ENCODE results near the gene RC3H2.
"Not testable (repeated sequence)": the region's sequence is repeated elsewhere in the genome, so short reads cannot be mapped to it uniquely, and the experiment has no call there.

RC3H2 gene

DNA sequence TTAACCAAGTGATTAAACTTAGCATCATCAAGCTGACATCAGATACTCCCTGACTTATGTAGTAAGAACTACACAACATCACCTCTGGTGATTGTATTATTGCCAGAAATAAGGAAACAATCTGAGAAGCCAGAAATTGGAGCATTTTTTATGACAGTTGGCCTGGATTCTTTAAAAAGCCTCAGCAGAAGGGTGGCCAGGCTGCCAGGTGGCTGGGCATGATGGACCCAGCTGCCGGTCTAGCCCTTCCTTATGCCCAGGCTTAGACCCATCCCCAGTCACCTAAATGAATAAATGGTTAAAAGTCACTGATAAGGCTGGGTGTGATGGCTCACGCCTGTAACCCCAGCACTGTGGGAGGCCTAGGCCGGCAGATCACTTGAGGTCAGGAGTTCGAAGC is 92.4 kb downstream of the RC3H2 start:
- peaks cover 3 to 6% of the 10 kb centered on the region in 2 donors for H3K4me1 ChIP-seq (ENCODE audit: control insufficient read depth in 1 of 2, insufficient read depth in 2 of 2, low read length in 2 of 2)
- H3K27me3 ChIP-seq (ENCODE audit: control insufficient read depth in 1 of 2, insufficient read depth in 2 of 2, low read length in 2 of 2) = no peaks in the 10 kb centered on the region
- H3K27ac ChIP-seq (ENCODE audit: low read depth, low read length) = no peak overlapping the region

DNA sequence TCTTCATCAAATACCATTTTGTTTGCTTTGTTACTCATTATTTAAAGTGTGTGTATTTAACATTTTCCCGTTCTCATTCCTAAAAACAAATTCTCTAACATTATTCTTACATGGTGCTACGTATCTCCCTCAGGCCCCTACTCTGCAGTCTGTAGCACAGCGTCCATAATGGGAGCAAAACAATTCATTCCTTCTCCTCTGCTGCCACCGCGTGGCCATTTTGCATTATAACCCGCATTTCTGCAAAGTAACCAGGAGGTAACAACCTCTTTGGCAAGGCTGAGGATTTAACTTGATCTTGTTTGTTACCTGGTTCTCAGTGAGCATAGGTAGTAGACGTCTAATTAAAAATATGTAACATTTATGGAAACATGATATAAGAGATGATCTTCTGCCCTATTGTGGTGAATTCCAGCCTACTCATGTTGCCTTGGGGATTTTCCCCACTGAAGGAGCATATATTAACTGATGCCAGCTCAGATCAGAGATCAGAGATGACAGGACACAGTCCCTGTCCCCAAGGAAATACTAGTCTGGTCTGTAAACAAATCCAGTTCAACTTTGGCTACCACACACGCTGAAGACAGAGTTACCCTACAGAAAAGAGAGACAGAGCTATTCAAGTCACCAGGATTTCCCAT is 94.7 kb downstream of the RC3H2 start:
- Histone ChIP-seq H3K9ac (ENCODE audit: low read depth in 1 of 2, low read length in 2 of 2) (no peak overlapping the region), H3K27me3 (ENCODE audit: control insufficient read depth in 1 of 2, insufficient read depth in 2 of 2, low read length in 2 of 2) (no peaks in the 10 kb centered on the region), H3K4me3 (ENCODE audit: low read depth in 1 of 2, low read length in 2 of 2) (no peak overlapping the region), H3K4me1 (ENCODE audit: control insufficient read depth in 1 of 2, insufficient read depth in 2 of 2, low read length in 2 of 2) (peaks cover 3 to 6% of the 10 kb centered on the region in 2 donors), H3K9me3 (ENCODE audit: control insufficient read depth in 1 of 2, low read length in 2 of 2) (no peaks in the 10 kb centered on the region), H3K36me3 (ENCODE audit: control insufficient read depth in 1 of 2, insufficient read depth in 2 of 2, low read length in 2 of 2) (no peaks in the 10 kb centered on the region), H3K27ac (ENCODE audit: low read depth, low read length) (no peak overlapping the region)

More for the DNA sequence above, 92.4 kb downstream of the RC3H2 start:
- Histone ChIP-seq H3K36me3 (ENCODE audit: control insufficient read depth in 1 of 2, insufficient read depth in 2 of 2, low read length in 2 of 2) (peaks cover 0 to 3% of the 10 kb centered on the region in 2 donors), H3K4me3 (ENCODE audit: low read depth in 1 of 2, low read length in 2 of 2) (no peak overlapping the region), H3K9ac (ENCODE audit: low read depth in 1 of 2, low read length in 2 of 2) (no peak overlapping the region), H3K9me3 (ENCODE audit: control insufficient read depth in 1 of 2, low read length in 2 of 2) (no peaks in the 10 kb centered on the region)

GRCh38 chr9:122809261-122809660 is 95.9 kb downstream of the RC3H2 start:
- not testable (repeated sequence) for H3K4me1 ChIP-seq (ENCODE audit: control insufficient read depth in 1 of 2, insufficient read depth in 2 of 2, low read length in 2 of 2); H3K36me3 ChIP-seq (ENCODE audit: control insufficient read depth in 1 of 2, insufficient read depth in 2 of 2, low read length in 2 of 2)

DNA sequence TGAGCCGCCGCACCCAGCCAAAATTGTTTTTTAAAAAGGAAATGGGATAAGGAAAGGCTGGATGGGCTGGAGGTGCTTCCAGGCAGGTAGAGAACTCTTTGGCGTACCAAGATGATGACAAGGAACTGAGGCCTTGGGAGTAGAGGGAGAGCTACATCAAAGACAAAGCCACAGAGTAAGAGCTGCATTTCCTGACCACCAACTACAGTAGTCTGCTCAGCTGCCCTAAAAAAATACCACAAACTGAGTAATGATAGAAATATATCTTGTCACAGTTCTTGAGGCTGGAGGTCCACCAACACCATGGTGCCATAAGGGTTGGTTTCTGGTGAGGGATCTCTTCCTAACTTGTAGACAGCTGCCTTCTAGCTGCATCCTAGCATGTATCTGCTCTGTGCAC is 97.0 kb downstream of the RC3H2 start:
- no peak overlapping the region for H3K4me3 ChIP-seq (ENCODE audit: low read depth in 1 of 2, low read length in 2 of 2)
- no peaks in the 10 kb centered on the region for H3K27me3 ChIP-seq (ENCODE audit: control insufficient read depth in 1 of 2, insufficient read depth in 2 of 2, low read length in 2 of 2)
- H3K27ac ChIP-seq (ENCODE audit: low read depth, low read length) = no peak overlapping the region
- H3K9me3 ChIP-seq (ENCODE audit: control insufficient read depth in 1 of 2, low read length in 2 of 2) = no peaks in the 10 kb centered on the region
- no peaks in the 10 kb centered on the region for H3K36me3 ChIP-seq (ENCODE audit: control insufficient read depth in 1 of 2, insufficient read depth in 2 of 2, low read length in 2 of 2)
- peaks cover 3 to 6% of the 10 kb centered on the region in 2 donors for H3K4me1 ChIP-seq (ENCODE audit: control insufficient read depth in 1 of 2, insufficient read depth in 2 of 2, low read length in 2 of 2)
- H3K9ac ChIP-seq (ENCODE audit: low read depth in 1 of 2, low read length in 2 of 2) = no peak overlapping the region

More at GRCh38 chr9:122809261-122809660, 95.9 kb downstream of the RC3H2 start:
- H3K9me3 ChIP-seq (ENCODE audit: control insufficient read depth in 1 of 2, low read length in 2 of 2); H3K4me3 ChIP-seq (ENCODE audit: low read depth in 1 of 2, low read length in 2 of 2); H3K9ac ChIP-seq (ENCODE audit: low read depth in 1 of 2, low read length in 2 of 2); H3K27me3 ChIP-seq (ENCODE audit: control insufficient read depth in 1 of 2, insufficient read depth in 2 of 2, low read length in 2 of 2); H3K27ac ChIP-seq (ENCODE audit: low read depth, low read length): not testable (repeated sequence)

- no peaks in the 10 kb centered on the region for H3K9me3 ChIP-seq (ENCODE audit: control insufficient read depth in 1 of 2, low read length in 2 of 2)
- H3K4me3 ChIP-seq (ENCODE audit: low read depth in 1 of 2, low read length in 2 of 2) = no peak overlapping the region
These were observed 97.8 kb downstream of the RC3H2 start for GRCh38 chr9:122807271-122807900.

DNA sequence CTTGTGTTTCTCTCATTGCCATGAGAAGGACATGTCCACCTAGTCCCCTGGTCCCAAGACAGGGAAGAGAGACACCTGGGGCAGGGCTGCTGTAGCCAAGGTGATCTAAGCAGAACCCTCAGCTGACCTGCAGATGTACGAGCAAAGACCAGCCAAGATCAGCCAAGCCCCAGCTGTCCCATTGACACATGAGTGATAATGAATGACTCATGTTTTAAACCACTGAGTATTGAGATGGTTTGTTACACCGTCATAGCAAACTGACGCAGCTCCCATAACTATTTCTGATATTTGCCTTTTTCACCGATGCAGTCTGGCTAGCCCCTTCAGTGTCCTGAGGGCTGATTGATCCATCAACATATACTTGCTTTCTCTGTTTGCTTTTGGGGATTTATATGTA is 98.5 kb downstream of the RC3H2 start:
- H3K36me3 ChIP-seq (ENCODE audit: control insufficient read depth in 1 of 2, insufficient read depth in 2 of 2, low read length in 2 of 2) = no peaks in the 10 kb centered on the region
- H3K4me3 ChIP-seq (ENCODE audit: low read depth in 1 of 2, low read length in 2 of 2) = no peak overlapping the region
- no peak overlapping the region for H3K27ac ChIP-seq (ENCODE audit: low read depth, low read length)
- H3K27me3 ChIP-seq (ENCODE audit: control insufficient read depth in 1 of 2, insufficient read depth in 2 of 2, low read length in 2 of 2) = no peaks in the 10 kb centered on the region
- H3K9ac ChIP-seq (ENCODE audit: low read depth in 1 of 2, low read length in 2 of 2) = no peak overlapping the region
- H3K4me1 ChIP-seq (ENCODE audit: control insufficient read depth in 1 of 2, insufficient read depth in 2 of 2, low read length in 2 of 2) = peaks cover 3 to 6% of the 10 kb centered on the region in 2 donors
- no peaks in the 10 kb centered on the region for H3K9me3 ChIP-seq (ENCODE audit: control insufficient read depth in 1 of 2, low read length in 2 of 2)

More at GRCh38 chr9:122807271-122807900, 97.8 kb downstream of the RC3H2 start:
- peaks cover 3 to 6% of the 10 kb centered on the region in 2 donors for H3K4me1 ChIP-seq (ENCODE audit: control insufficient read depth in 1 of 2, insufficient read depth in 2 of 2, low read length in 2 of 2)
- H3K36me3 ChIP-seq (ENCODE audit: control insufficient read depth in 1 of 2, insufficient read depth in 2 of 2, low read length in 2 of 2) = no peaks in the 10 kb centered on the region
- H3K9ac ChIP-seq (ENCODE audit: low read depth in 1 of 2, low read length in 2 of 2) = no peak overlapping the region
- H3K27me3 ChIP-seq (ENCODE audit: control insufficient read depth in 1 of 2, insufficient read depth in 2 of 2, low read length in 2 of 2) = no peaks in the 10 kb centered on the region
- H3K27ac ChIP-seq (ENCODE audit: low read depth, low read length) = no peak overlapping the region

DNA sequence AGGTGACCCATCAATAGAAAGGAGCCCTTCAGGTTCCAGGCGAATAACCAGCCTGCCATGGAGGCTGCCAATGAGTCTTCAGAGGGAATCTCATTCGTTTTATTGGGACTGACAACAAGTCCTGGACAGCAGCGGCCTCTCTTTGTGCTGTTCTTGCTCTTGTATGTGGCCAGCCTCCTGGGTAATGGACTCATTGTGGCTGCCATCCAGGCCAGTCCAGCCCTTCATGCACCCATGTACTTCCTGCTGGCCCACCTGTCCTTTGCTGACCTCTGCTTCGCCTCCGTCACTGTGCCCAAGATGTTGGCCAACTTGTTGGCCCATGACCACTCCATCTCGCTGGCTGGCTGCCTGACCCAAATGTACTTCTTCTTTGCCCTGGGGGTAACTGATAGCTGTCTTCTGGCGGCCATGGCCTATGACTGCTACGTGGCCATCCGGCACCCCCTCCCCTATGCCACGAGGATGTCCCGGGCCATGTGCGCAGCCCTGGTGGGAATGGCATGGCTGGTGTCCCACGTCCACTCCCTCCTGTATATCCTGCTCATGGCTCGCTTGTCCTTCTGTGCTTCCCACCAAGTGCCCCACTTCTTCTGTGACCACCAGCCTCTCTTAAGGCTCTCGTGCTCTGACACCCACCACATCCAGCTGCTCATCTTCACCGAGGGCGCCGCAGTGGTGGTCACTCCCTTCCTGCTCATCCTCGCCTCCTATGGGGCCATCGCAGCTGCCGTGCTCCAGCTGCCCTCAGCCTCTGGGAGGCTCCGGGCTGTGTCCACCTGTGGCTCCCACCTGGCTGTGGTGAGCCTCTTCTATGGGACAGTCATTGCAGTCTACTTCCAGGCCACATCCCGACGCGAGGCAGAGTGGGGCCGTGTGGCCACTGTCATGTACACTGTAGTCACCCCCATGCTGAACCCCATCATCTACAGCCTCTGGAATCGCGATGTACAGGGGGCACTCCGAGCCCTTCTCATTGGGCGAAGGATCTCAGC is 104.8 kb downstream of the RC3H2 start, which contains the start of gene OR1K1:
OR1K1 (plus strand) TSS at position 58 of the 995 bp plus-strand sequence; CDS start at position 58, 0 bp downstream.
- Histone ChIP-seq H3K4me3 (ENCODE audit: low read depth in 1 of 2, low read length in 2 of 2) (no peak within 1 kb of the TSS), H3K9ac (ENCODE audit: low read depth in 1 of 2, low read length in 2 of 2) (no peak within 1 kb of the TSS), H3K4me1 (ENCODE audit: control insufficient read depth in 1 of 2, insufficient read depth in 2 of 2, low read length in 2 of 2) (no peaks in the 10 kb centered on the region), H3K27me3 (ENCODE audit: control insufficient read depth in 1 of 2, insufficient read depth in 2 of 2, low read length in 2 of 2) (no peaks in the 10 kb centered on the region), H3K9me3 (ENCODE audit: control insufficient read depth in 1 of 2, low read length in 2 of 2) (no peaks in the 10 kb centered on the region), H3K27ac (ENCODE audit: low read depth, low read length) (no peak within 1 kb of the TSS), H3K36me3 (ENCODE audit: control insufficient read depth in 1 of 2, insufficient read depth in 2 of 2, low read length in 2 of 2) (no peaks in the 10 kb centered on the region)

- Histone ChIP-seq H3K9me3 (ENCODE audit: control insufficient read depth in 1 of 2, low read length in 2 of 2) (no peaks in the 10 kb centered on the region), H3K27me3 (ENCODE audit: control insufficient read depth in 1 of 2, insufficient read depth in 2 of 2, low read length in 2 of 2) (no peaks in the 10 kb centered on the region), H3K4me1 (ENCODE audit: control insufficient read depth in 1 of 2, insufficient read depth in 2 of 2, low read length in 2 of 2) (no peaks in the 10 kb centered on the region), H3K4me3 (ENCODE audit: low read depth in 1 of 2, low read length in 2 of 2) (no peak overlapping the region), H3K27ac (ENCODE audit: low read depth, low read length) (no peak overlapping the region), H3K36me3 (ENCODE audit: control insufficient read depth in 1 of 2, insufficient read depth in 2 of 2, low read length in 2 of 2) (no peaks in the 10 kb centered on the region), H3K9ac (ENCODE audit: low read depth in 1 of 2, low read length in 2 of 2) (no peak overlapping the region)
These were observed 107.7 kb downstream of the RC3H2 start for GRCh38 chr9:122797316-122798063.
